GM18507 (cell line): ENCODE measurements around the gene RPP30.

Source experiments
- DNase-seq: peaks from one replicate; pipeline ENCODE4 v3.0.0; 2011; ENCODE audit warnings: low read depth; ENCODE audit not compliant: insufficient read length; ENCODE audit errors: extremely low spot score
- FAIRE-seq: peaks from 2 replicates; lab custom pipeline; 2011; peaks lifted over from hg19 to GRCh38; lab: Jason Lieb, UNC

RPP30 gene

GRCh38 chr10:90914992-90915765 is 43.4 kb downstream of the RPP30 start:
- DNase-seq (no peak), FAIRE-seq (peak; percentile 33)

GRCh38 chr10:90915766-90916075 is 43.9 kb downstream of the RPP30 start:
- no peak for DNase-seq
- no peak for FAIRE-seq

- FAIRE-seq (no peak), DNase-seq (no peak)
Observed at GRCh38 chr10:90916392-90917237, 44.8 kb downstream of the RPP30 start.

- DNase-seq, result no peak
- no peak for FAIRE-seq
Observed at GRCh38 chr10:90917238-90917967, 45.6 kb downstream of the RPP30 start.

GRCh38 chr10:90917968-90918318 is 46.2 kb downstream of the RPP30 start:
- no peak for DNase-seq
- FAIRE-seq, result no peak

GRCh38 chr10:90919683-90920574 is 48.2 kb downstream of the RPP30 start:
- no peak for FAIRE-seq
- DNase-seq, result no peak

- FAIRE-seq (no peak), DNase-seq (no peak)
Observed at GRCh38 chr10:90920986-90921666, 49.4 kb downstream of the RPP30 start, which contains the start of gene ANKRD1. Gene ANKRD1 (minus strand): TSS chr10:90921087. CDS start chr10:90921027, 60 bp downstream.

- no peak for DNase-seq
- FAIRE-seq, result no peak
Observed at GRCh38 chr10:90921906-90922305, 50.1 kb downstream of the RPP30 start.

GRCh38 chr10:90923111-90923731 is 51.4 kb downstream of the RPP30 start:
- no peak for DNase-seq
- no peak for FAIRE-seq

- DNase-seq (no peak), FAIRE-seq (no peak)
Observed at GRCh38 chr10:90924552-90924951, 52.8 kb downstream of the RPP30 start.

GRCh38 chr10:90925079-90926029 is 53.6 kb downstream of the RPP30 start:
- no peak for DNase-seq
- FAIRE-seq, result no peak

- FAIRE-seq (no peak), DNase-seq (no peak)
Observed at GRCh38 chr10:90927293-90927692, 55.5 kb downstream of the RPP30 start.

- no peak for FAIRE-seq
Observed at GRCh38 chr10:90929179-90929578, 57.4 kb downstream of the RPP30 start.

GRCh38 chr10:90930070-90930837 is 58.5 kb downstream of the RPP30 start:
- FAIRE-seq (no peak), DNase-seq (no peak)

More at GRCh38 chr10:90929179-90929578, 57.4 kb downstream of the RPP30 start:
- DNase-seq, result no peak

GRCh38 chr10:90930971-90931871 is 59.4 kb downstream of the RPP30 start:
- FAIRE-seq, result no peak
- no peak for DNase-seq
